T follicular helper cell (primary cell): ENCODE results near the gene HOXB8.

Experiments used
- DNase-seq: peaks from one replicate; pipeline ENCODE4 v3.0.0-alpha.2; 2020; ENCODE audit warnings: low read depth

Gene HOXB8

DNA sequence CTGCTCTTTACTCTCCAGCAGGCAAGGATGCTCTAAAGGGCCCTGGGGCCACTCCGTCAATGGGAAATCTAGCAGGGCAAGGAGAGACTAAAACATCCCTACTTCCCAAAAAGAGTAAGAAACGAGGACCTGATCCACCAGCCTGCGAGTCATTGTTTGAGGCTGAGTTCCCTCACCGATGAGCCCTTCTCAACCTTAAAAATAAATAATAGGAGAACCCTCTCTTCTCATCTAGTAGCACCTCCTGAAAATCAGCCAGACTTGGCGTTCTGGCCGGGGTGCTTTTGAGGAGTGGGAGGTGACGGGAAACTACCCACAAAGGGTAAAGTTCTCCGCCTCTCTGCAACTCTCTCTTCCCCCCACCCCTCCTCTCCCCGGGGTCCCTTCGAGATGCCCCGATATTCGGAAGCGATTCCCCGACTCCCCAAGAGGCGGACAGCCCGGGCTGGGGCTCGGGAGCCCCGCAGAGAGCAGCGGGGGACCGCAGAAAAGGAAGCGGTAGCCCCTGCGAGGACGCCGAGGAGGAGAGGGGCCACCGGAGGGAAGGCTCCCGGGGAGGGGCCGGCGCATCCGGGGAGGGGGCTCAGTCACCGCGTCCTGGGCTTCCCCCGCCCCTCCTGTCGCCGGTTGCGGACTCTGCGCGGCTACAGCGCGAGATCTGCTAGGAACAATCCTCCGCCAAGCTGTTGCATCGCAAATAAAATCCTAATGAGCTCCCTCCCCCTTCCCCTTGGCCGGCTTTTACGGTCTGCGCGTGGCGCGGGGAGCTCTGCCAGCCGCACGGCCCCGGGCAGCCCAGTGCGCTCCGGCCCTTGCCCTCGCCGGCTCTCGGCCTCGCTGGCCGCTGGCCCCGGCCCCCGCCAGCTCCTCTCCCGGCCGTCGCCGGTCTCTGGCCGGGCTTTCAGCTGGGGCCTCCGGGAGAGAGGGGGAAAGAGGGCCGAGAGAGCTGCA is 9.7 kb upstream of the HOXB8 start:
- no peak for DNase-seq

DNA sequence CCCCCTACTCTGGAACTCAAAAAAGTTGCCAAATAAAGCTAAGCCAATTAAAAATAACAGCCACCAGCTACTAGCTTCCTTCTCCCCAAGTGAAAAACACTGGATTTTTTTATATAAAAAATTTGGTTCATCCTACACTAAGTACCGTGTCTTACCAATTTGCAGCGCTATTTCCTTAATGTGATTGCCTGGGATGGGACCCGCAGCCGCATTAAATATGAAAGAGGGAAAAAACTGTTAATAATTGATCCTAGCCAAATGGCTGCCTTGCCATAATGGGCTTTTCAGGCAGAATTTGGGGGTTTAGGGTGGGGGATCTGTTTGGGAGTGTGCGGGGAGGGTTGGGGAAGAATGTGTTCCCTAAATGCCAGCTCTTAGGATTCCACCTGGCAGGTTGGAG is 9.0 kb upstream of the HOXB8 start:
- no peak for DNase-seq

DNA sequence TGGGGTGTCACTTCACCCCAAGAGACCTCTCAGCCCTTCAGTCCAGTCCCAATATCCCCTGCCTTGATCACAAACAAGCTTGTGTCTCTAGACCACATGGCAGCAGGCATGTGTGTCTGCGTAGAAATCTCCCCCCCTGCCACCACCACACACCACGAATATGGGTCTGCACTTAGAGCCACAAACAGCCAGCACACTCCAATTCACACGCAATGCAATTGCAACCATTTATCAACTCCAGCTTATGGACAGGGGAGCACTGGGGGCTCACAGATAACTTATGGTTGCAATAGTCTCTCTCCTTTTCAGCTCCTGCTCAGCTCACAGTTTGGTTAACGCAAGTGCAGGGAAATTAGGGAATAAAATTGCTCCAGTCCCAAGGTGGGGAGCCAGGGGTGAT is 8.5 kb upstream of the HOXB8 start:
- DNase-seq = no peak

DNA sequence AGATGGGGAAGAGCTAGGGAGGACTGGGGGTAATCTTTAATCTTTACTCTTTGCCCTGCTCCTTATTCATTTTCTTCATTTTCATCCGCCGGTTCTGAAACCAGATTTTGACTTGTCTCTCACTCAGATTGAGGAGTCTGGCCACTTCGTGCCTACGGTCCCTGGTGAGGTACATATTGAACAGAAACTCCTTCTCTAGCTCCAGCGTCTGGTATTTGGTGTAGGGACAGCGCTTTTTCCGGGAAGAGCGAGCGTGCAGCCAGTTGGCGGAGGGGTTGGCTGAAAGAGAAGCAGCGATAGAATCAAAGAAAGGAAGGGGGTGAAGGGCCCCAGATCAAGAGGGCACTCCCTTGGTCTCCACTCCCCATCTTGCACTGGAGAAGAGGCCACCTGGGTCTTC is 7.8 kb upstream of the HOXB8 start:
- DNase-seq = no peak

DNA sequence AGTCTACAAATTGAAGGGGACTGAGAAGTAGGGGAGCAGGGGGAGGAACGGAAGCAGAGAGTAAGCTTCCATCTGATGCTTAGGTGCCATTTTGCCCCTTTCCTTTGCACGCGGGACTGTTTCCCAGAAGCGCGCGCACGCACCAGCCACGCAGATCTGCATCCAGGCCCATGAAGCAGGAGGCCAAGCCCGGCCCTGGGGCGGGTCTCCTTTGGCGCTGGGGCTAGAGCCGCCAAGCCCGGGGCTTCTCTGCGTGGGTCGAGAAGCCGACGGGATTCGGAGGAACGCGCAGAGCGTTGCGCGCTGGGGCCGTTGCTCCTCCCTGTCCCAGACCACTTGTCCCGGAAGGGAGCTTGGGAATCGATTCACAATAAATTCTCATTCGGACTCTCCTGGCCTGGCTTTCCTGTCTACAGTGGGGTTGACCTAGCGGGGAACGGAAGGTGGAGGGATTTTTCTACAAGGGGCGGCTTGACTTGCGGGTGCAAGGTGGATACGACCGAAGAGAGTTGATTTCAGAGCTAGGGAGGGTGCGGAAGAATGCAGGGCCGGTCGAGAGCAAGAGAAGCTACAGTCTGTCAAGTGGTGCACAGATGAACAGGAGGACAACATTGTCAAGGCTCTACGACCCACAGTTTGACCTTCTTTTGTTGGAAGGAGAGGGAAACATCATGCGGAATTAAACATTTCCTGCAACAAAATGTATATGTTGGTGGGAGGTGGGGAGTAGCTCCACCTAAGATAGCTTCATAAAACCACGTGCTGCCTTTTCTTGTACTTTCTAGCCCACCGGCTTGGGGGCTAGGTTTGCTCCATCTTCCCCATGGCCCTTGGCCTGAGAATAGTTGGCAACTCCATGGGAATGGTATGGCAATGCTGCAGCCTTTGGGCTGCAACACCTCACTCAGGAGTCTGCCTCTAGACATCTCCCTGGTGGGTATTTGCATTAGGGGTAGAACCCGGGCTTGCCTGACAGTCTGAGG is 6.6 kb upstream of the HOXB8 start:
- no peak for DNase-seq

DNA sequence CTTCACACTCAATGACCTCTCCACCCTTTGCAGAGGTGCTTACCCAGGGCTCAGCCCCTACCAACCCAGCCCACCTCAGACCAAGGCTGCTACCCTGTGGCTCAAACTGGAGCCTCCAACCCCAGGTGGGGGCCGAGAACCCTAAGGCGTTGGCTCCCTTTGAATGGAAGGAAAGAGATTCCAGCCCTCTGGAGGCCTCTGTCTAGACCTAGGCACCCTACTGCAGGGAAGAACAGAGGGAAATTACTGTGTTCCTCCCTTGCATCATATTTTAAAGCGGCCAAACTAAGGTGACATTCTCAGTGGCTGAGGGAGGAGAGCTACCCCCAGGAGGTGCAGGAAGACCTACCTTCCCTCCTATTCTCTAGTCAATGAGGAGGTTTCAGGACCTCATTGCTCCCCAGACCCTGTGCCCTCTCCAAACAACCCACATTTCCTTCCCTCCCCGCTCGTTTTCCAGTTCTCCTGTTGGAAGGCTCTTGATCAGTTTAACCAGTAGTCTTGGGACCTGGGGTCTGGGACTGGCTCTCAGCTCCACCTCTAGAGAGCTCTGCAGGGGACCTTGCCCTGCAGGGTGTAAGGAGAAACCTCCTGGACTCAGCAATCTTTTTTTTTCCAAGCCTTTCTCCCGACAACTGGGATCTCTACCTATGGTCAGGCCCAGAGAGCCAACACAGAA is 5.5 kb upstream of the HOXB8 start:
- no peak for DNase-seq

DNA sequence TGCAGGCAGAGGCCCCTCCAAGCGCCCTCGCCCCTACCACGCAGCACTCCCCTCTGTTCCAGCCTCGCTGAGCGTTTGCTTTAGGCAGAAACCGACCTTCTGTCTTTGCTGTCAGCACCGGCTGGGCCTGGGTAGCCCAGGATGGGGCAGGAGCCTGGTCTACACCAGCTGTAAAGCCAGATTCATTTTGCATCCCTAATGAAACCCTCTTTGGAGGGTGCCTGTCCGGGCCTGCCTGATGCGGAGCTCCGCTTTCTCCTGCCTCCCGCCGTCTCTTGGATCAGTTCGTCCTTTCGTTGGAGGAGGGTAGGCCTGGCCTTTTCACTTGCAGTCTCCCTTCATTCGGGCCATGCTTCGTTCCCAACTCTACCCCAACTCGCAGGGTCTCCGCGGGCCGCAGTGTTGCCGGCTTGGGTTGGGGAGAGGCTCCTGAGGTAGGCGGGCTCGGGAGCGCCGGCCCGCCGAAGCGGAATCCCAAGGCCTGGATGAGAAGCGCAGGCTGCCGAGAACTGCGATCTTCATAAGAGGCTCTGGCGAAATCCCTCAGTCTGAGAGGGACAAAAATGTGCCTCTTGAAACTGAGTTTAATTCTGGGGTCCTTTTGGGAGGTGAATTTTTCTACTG is 4.8 kb upstream of the HOXB8 start:
- DNase-seq = no peak

DNA sequence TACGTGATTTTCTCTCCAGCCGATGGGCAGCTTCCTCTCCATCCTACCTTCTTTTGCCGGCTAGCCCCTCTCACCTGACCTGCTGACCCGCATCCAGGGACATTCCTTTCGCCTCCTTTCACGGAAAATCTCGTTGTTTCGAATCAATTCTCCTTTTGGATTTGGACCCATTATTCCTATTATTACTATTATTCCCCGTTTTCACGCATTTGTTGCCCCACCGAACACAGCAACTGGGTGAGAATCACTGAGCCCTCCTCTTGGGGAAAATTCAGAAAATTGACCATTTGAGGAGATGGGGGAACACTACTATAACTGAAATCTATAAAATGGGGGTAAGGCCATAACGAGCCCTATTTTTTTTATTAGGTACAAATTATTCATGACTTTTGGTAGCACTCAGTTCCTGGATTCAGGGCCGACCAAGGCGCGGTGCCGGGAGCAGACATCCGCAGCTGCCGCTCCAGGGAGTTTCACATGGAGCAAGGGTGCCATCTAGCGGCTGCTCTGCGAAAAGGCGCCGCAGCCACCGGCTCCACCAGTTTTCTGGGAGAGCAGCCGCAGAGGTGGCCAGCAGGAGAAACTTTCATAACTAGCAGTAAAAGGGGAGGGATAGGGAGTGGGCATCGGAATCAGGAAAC is 3.3 kb upstream of the HOXB8 start:
- DNase-seq = peak; percentile 75

DNA sequence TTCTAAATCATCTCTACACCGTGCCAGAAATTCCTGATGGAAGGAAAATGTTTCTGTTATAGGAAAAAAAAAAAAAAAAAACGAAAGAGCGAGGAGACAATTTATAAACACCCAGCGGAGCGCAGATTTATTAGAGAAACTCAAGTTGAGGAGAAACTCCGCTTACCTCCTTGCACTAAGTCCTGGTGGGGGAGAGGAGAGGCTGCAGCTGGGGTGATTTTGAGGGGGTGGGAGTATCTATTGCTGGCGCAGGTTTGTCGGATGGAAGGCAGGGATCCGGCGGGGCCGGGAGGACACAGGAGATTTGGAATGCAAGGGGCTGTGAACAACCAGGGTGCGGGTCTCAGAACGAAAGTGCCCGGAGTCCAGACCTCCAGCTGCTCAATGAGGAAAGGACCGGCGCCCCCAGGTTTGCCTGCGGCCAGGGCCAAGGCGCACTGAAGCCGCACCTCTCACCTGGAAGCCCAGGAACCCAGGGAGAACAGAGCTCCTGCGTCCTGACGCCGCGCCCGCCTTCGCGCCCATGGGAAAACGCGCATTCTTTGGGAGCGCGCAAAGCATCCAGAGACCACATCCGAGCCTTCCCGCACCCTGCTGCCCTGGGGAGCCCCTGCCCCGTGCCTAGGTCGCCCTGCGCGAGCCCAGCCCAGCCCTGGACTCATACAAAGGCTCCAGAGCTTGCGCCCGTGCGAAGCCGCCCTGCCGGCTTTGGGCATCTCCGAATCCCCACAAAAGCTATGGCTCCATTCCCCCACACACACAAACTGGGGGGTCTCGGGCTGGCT is 2.6 kb upstream of the HOXB8 start:
- no peak for DNase-seq

DNA sequence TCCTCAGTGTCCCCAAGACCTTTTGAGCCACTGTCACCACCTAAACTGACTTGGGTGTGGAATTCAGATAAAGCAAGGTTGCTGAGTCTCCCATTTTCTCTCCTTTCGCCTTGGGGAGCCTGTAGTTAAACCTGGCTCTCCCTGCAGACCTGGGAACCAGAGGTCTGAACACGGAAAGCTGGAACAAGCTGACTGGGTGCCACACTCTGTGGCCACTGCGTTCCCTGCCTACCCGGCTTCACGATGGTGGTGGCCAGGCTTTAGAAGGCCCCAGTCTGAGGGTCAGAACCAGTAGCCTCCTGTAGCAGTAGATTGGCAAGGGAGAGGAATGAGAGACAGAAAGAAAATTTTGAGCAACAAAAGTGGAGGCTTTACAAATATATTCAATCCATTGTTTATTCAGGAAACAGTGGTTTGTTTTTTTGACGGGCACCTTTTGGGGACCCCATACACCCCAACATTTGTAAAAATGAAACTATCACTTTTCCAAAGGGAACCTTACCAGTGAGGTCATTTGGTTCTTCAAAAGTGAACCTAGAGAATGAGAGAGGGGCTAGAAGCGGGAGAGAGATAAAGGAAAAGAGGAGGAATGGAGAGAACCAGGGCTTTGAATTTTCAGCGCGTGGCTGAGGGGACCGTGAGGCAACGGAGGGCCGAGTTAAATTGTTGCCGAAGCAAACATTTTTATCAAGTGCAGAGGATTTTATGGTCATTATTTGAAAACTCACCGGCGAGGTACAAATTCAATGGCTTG is 1.8 kb upstream of the HOXB8 start:
- DNase-seq = no peak

DNA sequence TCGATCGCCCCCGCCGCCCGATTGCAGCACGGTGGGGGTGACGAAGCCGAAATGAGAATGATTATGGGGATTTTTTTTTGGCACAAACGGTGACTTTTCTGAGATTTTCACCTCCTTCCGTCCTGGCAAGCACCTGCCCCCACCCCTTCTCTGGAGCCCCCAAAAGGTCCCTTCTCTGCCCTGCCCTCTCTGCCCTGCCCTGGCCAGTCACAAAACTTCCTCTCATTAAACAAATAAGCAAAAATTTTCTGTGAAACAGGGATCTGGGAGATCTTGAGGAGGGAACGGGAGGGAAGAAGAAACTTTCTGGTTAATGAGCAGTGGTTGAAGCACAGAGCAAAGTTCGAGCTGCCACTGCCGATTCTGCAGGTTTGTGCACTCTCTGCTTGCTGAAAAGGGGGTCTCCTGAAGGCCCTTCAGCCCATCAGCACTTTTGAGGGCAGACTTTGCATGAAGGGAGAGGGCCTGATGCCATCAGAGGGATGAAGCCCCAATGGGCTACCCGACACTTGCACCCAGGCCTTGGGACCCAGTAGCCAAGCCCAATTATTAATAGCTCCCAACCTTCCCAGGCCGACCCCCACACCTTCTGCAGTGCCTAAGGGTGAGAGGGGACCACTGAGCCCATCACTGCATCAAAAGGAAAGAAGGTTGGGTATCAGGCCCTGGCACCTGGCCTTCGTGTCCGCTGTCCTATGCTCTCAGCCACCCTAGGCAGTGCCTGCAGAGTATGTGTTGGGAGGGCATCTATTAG is 1.0 kb upstream of the HOXB8 start:
- no peak for DNase-seq

DNA sequence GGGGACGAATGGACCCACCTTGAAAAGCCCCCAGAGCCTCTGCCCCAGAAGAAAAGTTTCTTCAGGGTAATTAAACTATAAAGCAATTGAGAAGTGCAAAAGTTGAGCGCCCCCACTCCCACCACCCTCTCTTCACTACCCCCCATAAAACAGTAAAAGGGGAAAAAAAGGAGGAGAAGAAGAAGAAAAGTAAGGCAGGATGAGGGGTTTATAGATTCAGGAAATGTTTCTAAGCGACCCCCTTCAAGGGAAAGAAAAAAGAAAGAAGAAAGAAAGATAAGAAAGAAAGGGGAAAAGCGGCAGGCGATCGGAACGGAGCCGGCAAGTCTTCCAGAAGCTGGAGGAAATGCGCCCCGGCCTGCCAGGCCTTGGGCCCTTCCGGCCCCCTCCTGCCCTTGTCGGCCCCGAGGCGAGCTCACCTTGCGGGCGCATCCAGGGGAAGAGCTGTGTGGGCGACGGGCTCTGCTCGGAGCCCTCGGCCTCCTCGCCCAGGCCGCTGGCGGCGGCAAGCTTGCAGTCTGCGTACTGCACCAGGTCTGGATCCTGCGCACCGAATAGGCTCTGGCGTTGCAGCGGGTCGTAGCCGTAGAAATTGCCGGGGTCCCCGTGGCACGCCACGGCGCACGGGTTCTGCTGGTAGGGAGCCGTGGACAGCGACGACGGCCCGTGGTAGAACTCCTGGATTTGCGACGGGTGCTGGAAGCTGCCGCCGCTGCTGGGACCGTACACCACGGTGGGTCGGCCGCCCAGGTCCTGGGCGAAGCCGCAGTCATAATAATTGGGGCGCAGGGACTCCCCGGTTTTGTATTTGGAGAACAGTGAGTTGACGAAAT is 1.0 kb downstream of the HOXB8 start:
- DNase-seq = no peak

DNA sequence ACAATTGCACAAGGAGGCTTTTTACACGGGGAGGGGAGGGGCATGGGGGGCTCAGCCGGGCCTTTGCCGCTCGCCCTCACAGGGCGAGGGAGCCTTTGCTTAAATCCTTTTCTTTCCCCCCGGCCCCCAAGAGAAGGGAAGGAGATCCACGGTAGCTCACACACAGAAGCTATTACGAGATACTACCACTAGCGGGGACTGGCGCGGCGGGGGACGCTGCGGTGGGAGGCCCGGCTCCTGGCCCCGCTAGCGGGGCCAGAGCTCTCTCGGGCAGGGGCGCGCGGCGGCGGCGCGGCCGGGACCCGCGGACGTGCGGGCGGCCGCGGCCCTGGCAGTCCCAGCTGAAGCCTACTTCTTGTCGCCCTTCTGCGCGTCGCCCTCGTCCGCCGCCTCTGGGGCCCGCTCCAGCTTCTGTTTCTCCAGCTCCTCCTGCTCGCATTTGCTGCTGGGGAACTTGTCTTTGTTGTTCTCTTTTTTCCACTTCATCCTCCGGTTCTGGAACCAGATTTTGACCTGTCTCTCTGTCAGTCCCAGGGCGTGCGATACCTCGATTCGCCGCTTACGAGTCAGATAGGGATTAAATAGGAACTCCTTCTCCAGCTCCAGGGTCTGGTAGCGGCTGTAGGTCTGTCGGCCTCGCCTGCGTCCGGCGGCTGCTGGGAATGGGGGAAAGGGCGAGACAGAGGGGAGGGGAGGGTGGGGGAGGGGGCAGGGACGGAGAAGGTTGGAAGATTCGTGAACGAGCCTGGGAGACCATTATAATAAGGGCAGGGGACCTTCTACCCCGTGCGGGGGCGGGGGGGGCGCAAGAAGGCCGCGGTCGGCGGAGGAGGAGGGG is 2.0 kb downstream of the HOXB8 start:
- no peak for DNase-seq

DNA sequence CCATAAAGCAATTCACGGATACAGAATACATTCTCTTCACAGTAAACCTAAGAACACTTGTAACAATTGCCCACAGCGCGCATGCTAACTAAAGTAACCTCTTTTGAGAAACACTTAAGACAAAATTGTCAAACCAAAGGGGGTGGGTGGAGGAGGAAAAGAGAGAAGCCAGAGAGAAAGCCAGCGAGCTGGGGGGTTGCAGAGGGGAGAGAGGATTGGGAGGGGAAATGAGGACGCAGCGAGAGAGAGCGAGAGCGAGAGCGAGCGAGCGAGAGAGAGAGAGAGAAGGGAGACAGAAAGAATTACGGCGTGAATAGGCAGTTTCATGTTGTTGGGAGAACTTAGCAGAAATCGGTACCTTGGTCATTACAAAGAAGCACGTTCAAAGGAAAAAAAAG is 2.6 kb downstream of the HOXB8 start:
- no peak for DNase-seq

DNA sequence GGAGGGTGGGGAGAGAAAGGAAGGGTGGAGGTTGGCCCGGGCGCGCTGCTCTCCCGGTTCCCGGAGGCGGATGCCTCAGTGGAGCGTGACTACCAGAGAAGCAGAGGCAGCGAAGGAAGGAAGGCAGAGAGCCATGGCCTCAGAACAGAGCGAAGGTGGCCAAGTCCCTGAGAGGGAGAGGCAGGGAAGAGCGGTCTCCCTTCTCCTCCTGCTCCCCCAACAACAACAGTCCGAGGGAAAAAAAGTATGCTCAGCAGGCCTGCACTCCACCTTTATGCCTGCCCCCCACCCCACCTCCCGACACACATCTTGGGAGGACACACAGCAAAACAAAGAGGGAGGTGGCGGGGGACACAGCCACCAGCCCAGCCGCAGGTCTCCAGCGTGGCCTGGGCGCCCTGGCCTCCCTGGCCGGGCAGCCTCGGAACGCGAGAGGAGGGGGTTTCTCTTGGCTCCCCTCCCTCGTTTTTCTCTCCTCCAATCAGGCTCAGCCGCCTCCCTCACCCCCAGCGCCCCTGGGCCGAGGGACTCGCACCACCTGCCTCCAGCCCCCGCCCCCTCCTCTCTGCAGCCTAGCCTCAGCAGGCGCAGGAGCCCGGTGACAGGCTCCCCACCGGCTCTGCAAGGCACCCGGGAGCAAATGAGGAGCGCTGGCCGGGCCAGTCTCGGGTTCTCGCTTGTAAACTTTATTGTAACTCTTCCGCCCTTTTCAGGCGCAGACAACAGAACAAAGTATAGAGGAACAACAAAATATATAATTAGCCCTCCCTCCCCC is 3.2 kb downstream of the HOXB8 start:
- no peak for DNase-seq

DNA sequence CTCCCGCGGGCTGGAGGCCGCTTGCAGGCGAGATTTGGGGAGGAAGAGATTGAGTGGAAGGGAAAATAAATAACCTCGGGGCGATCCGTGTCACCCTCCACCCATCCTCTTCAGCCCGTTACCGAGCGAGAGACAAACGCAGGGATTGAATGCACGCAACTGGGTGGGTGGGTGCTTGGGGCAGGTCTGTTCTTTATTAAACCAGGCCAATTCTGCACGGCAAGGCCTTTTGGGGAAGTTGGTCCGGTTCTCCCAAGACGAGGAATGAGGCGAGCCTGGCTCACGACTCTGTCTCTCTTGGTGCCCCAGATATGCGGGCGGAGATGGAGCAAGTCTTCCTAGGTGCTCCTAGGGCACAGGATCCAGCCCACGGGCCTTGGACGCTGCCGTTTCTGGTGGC is 3.9 kb downstream of the HOXB8 start:
- DNase-seq = no peak
